ENCODE data around the gene GUCD1. TPM values are rescaled to one million over a fixed set of nuclear protein-coding genes. Genes with fewer than 3 reads are reported as not detected.

Gene GUCD1
- total RNA-seq, 1 donor from 2014 or later, result 131 TPM

- intact Hi-C loops (cut with micrococcal nuclease), result no loop called here
These were observed 25.0 kb downstream of the GUCD1 start for GRCh38 chr22:24529898-24530297.

- intact Hi-C loops (cut with micrococcal nuclease), result no loop called here
These were observed 28.7 kb downstream of the GUCD1 start for GRCh38 chr22:24526191-24526590.

GRCh38 chr22:24525416-24526037 is 29.4 kb downstream of the GUCD1 start:
- intact Hi-C loops (cut with micrococcal nuclease), result loop anchor here (1.0 kb wide), 2 partner anchors 101 to 200 kb away; no protein-coding TSS in a partner anchor

DNA sequence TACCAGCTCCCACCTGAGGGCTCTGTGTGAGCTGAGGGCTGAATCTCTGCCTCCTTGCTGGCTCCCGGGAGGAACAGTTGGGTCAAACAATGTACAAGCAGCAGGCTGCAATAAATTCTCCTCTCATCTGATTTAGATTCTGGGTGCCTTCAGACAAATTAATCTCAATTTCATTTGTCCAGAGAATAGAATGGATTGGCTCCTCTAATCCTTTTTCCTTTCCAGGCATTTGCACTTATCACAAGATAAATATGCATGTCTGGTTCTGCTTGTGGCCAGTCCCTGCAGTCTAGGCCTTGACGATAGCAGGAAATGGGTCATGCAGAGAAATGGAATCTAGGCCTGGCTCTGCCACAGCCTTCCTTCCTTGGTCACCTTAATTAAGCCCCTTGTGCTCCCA is 31.1 kb downstream of the GUCD1 start:
- intact Hi-C loops (cut with micrococcal nuclease), result no loop called here

DNA sequence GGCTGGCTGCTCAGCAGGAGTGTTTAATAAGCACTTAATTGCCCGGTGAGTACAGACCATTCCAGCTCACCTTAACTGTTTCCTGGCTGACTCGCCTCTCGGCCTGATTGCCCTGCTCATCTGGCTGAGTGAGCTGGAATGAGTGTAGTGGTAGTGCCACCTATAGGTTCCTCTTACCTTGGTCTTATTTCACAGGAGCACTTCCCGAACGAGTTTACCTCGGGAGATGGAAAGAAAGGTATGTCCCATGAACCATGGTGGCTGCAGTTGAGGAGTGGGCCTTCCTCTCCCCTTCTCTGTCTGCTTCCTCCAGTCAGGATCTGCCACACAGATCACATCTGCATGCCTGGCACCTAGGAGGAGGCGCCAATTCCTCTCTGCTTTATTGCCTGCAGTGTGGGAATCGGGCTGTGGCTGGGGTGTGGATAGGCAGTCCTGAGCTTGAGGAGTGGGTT is 33.1 kb downstream of the GUCD1 start:
- intact Hi-C loops (cut with micrococcal nuclease), result loop anchor here (1.0 kb wide), 1 partner anchor 197 kb away; no protein-coding TSS in a partner anchor

GRCh38 chr22:24519496-24519895 is 35.4 kb downstream of the GUCD1 start:
- intact Hi-C loops (cut with micrococcal nuclease), result no loop called here

- intact Hi-C loops (cut with micrococcal nuclease), result no loop called here
These were observed 36.0 kb downstream of the GUCD1 start for GRCh38 chr22:24518771-24519485.

DNA sequence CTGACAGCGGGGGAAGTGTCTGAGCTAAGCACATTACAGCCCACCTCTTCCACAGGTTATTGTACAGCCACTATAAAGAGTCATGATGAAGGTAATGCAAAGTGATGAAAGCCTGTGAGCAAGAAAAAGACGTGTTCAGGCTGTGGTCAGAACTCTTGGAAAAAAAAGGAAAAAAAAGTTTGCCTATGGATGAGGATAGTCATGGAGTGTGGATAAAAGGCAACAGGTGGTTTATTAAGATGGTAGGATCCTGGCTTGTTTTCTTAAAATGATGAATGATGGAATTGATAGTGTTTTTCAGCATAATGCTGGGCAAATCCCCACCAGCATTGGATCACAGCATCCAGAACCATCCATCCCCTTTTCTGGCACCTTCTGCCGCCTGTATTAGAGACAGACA is 36.7 kb downstream of the GUCD1 start:
- intact Hi-C loops (cut with micrococcal nuclease), result no loop called here

- intact Hi-C loops (cut with micrococcal nuclease), result no loop called here
These were observed 37.5 kb downstream of the GUCD1 start for GRCh38 chr22:24517446-24517845.

GRCh38 chr22:24516301-24516737 is 38.6 kb downstream of the GUCD1 start:
- intact Hi-C loops (cut with micrococcal nuclease), result no loop called here

DNA sequence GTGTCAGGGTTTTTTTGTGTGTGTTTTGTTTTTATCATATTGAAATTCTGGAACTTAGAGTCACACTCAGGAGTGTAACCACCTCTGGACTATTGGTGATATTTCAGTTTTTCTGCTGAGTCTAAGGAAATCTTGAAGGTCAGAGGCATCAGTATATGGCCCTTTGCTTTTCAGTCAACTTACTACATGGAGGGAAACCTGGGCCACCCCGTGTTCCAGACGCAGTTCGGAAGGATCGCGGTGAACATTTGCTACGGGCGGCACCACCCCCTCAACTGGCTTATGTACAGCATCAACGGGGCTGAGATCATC is 40.0 kb downstream of the GUCD1 start:
- intact Hi-C loops (cut with micrococcal nuclease), result no loop called here

- intact Hi-C loops (cut with micrococcal nuclease), result no loop called here
These were observed 40.5 kb downstream of the GUCD1 start for GRCh38 chr22:24514241-24515026.

- intact Hi-C loops (cut with micrococcal nuclease), result no loop called here
These were observed 41.3 kb downstream of the GUCD1 start for GRCh38 chr22:24513378-24514240.

DNA sequence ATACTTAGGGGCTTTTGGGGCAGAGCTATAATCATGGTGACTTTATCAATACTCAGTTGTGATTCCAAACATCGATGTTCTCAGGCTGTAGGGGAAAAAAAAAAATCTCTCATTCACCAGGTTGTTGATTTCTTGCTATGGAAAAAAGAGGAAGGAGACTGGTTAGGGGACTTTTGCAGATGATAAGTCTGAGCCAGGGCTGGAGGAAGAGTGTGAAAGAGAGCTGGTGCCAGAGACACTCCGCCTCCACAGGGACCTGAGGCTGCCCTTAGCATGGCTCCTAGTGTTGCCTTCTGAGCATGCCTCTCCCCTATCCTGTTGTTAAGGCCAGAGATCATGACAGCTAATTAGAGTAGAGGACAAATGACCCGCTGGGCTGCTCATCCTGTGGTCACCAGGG is 42.9 kb downstream of the GUCD1 start:
- intact Hi-C loops (cut with micrococcal nuclease), result no loop called here

DNA sequence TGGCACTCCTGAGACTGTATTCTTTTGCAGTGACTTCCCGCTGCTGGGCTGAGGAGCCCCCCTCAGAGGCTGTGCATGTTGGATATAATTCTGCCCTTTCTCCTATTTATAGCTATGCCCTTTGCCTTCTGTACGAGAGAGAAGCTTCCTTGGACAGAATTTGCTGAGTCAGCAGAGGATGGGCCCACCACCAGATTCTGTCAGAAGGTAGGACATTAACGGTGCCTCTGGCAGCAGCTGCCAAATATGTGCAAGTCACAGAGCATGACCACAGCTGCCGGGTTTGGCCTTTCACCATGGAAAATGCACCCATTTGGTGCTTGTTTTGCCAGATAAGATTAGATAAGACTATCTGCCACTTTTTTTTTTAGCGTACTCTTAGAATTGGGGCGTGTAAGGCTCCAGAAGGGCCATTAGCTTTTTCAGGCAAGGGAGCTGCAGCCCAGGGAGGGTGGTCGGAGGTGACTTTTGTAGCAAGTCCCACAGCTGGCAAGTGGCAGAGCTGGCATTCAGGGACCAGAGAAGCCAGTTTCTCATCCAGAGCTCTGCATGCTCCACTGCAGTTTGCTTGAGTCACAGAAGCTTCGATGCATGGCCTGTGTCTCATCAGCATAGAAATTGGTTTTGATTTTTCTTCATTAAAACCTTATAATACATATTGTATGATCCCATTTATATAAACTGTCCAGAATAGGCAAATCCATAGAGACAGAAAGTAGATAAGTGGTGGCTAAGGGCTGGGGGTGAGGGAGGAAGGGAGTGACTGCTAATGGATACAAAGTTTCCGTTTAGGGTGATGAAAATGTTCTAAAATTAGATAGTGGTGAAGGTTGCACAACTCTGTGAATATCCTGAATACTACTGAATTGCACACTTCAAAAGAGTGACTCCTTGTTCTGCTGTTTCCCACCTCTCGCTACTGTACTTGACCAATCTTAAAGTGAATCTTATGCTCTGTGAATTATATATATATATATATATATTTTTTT is 44.0 kb downstream of the GUCD1 start:
- intact Hi-C loops (cut with micrococcal nuclease), result no loop called here

DNA sequence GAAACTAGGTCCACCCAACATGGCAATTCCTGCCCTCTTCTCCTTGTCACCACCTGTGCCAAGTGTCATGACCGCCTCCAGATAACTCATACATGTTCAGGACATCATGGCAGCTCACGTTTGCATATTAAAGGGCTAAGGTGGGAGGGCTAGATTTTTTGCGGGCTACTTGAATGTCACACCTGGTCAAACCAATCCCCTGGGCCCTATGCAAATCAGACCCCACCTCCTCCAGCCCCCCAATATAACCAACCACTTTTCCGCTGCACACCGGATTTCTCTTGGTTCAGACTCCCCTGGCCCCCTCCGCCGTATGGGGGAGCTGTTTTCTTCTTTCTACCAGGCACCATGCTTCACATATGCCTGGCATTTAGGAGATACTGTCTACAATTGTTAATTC is 47.2 kb downstream of the GUCD1 start:
- intact Hi-C loops (cut with micrococcal nuclease), result no loop called here

GRCh38 chr22:24506802-24507438 is 48.0 kb downstream of the GUCD1 start:
- intact Hi-C loops (cut with micrococcal nuclease), result no loop called here

- intact Hi-C loops (cut with micrococcal nuclease), result loop anchor here (5.0 kb wide), 1 partner anchor 83 kb away; no protein-coding TSS in a partner anchor
These were observed 49.8 kb downstream of the GUCD1 start for GRCh38 chr22:24504956-24505736.

DNA sequence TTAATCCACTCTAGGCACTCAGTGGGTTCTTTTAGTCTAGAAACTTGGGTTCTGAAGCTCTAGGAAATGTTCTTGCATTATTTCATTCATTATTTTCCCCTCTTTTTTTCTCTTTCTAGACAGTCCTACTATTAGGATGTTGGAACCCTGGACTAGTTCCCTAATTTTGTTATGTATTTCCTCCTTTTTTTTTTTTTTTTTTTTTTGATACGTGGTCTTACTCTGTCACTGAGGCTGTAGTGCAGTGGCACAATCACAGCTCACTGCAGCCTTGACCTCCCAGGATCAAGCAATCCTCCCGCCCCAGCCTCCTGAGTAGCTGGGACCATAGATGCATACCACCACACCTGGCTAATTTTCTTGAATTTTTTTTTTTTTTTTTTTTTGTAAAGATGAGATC is 50.4 kb downstream of the GUCD1 start:
- intact Hi-C loops (cut with micrococcal nuclease), result loop anchor here (5.0 kb wide), 1 partner anchor 82 kb away; no protein-coding TSS in a partner anchor
